Left ventricle myocardium inferior (tissue), 1 donor: ENCODE measurements around the gene GATAD2A. TPM values are rescaled to one million over a fixed set of nuclear protein-coding genes. Genes with fewer than 3 reads are reported as not detected.

Experiments used
- DNase-seq: peaks from one replicate; pipeline ENCODE4 v3.0.0-alpha.2; 2020
- H3K27ac ChIP-seq: fragments of 200-600 bp; replicated peaks from 2 replicates; pipeline ENCODE4 v1.8.0; 2021
- H3K27me3 ChIP-seq: fragments of 200-600 bp; 2 replicates; pipeline ENCODE4 v1.8.0; 2021; ENCODE audit warnings: low read depth
- H3K36me3 ChIP-seq: fragments of 200-600 bp; 2 replicates; pipeline ENCODE4 v1.8.0; 2021
- H3K4me1 ChIP-seq: fragments of 200-600 bp; 2 replicates; pipeline ENCODE4 v1.8.0; 2021
- H3K4me3 ChIP-seq: fragments of 200-600 bp; 2 replicates; pipeline ENCODE4 v1.8.0; 2021; ENCODE audit warnings: mild to moderate bottlenecking, moderate library complexity
- H3K9me3 ChIP-seq: fragments of 200-600 bp; replicated peaks from 2 replicates; pipeline ENCODE4 v1.8.0; 2021
- intact Hi-C: fragments of 100-400 bp; cut with micrococcal nuclease; formaldehyde crosslinking; loops from one replicate; pipeline ENCODE4 v1.11.0; 2022
- total RNA-seq: library from RNA; stranded (reverse); fragmentation: NEBNext Ultra II Directional; extraction: Animal tissue kit (Norgen Biotek cat#: 25700); gene quantifications from one replicate; pipeline ENCODE4 v1.2.1, GENCODE V29; 2021
- TF ChIP-seq, protein P1 (sequence below): fragments of 200-600 bp; IDR thresholded peaks from 2 replicates; pipeline ENCODE4 v1.8.0; 2021; ENCODE audit warnings: antibody characterized with exemption, mild to moderate bottlenecking, borderline replicate concordance
- donor health status: DM: no; HTN: yes; CAD: no; lungs with severe emphysema.

GATAD2A gene
- total RNA-seq, 1 donor from 2014 or later: 24.1 TPM

GRCh38 chr19:19423322-19423721 lies 17.8 kb downstream of the GATAD2A start:
- Histone ChIP-seq H3K4me1 (peaks cover 71% of the 10 kb centered on the region), H3K27ac (no peak overlapping the region), H3K9me3 (no peaks in the 10 kb centered on the region), H3K27me3 (no peaks in the 10 kb centered on the region), H3K4me3 (no peak overlapping the region), H3K36me3 (no peaks in the 10 kb centered on the region)
- DNase-seq: no peak
- TF ChIP-seq, protein P1, sequence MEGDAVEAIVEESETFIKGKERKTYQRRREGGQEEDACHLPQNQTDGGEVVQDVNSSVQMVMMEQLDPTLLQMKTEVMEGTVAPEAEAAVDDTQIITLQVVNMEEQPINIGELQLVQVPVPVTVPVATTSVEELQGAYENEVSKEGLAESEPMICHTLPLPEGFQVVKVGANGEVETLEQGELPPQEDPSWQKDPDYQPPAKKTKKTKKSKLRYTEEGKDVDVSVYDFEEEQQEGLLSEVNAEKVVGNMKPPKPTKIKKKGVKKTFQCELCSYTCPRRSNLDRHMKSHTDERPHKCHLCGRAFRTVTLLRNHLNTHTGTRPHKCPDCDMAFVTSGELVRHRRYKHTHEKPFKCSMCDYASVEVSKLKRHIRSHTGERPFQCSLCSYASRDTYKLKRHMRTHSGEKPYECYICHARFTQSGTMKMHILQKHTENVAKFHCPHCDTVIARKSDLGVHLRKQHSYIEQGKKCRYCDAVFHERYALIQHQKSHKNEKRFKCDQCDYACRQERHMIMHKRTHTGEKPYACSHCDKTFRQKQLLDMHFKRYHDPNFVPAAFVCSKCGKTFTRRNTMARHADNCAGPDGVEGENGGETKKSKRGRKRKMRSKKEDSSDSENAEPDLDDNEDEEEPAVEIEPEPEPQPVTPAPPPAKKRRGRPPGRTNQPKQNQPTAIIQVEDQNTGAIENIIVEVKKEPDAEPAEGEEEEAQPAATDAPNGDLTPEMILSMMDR: no peak
- intact Hi-C loops: no loop called here

DNA sequence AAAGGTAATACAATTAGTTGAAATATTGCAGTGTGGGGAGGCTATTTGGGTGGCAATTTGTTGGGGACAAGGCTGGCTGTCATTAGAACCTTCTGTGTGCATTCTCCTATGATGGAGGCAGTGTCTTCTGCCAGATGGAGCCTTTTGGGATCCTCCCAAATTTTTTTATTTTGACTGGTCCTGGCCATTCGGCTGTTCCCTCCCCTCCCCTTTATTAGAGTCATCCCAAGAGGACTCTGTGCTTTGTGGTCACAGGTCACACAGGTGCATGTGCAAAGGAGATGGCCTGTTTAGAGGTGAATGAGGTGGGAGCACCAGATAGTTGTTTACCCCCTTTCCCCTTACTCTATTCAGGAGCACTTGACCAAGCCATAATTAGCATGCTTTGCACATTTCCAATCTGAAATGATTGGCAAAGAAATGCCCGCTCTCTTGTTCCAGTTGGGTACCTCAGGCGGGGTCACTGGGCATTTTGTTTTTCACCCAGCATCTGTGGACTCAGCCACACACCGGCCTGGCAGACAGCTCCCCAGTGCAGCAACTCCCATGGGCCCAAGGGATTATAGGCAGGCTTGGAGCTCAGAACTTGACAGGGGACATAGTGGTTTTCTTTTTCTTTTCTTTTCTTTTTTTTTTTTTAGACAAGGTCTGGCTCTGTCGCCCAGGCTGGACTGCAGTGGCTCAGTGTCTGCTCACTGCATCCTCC lies 19.8 kb downstream of the GATAD2A start:
- Histone ChIP-seq H3K9me3 (no peaks in the 10 kb centered on the region), H3K27me3 (no peaks in the 10 kb centered on the region), H3K36me3 (no peaks in the 10 kb centered on the region), H3K4me1 (peaks cover 66% of the 10 kb centered on the region), H3K4me3 (no peak overlapping the region), H3K27ac (no peak overlapping the region)
- DNase-seq: no peak
- TF ChIP-seq, protein P1: no peak
- intact Hi-C loops: no loop called here

GRCh38 chr19:19426216-19426615 lies 20.7 kb downstream of the GATAD2A start:
- Histone ChIP-seq H3K9me3 (no peaks in the 10 kb centered on the region), H3K4me3 (no peak overlapping the region), H3K4me1 (peaks cover 63% of the 10 kb centered on the region), H3K36me3 (no peaks in the 10 kb centered on the region), H3K27me3 (no peaks in the 10 kb centered on the region), H3K27ac (no peak overlapping the region)
- intact Hi-C loops: no loop called here
- TF ChIP-seq, protein P1: no peak
- no peak for DNase-seq

DNA sequence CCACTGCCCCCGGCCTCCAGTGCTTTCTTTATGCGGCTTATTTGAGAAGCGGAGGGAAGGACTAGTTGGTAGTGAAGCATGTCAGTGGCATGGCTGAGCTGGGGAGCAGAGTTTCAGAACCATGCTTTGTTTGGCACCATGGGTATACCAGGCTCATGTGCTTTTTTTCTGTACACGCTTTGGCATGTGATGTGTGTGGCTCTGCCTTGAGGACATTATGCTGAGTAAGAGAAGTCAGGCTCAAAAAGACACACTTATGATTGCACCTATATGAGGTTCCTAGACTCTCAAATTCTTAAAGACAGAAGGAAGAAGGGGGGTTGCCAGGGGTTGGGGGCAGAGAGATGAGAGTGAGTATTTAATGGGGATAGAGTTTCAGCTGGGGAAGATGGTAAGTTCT lies 21.3 kb downstream of the GATAD2A start:
- H3K4me1 ChIP-seq: peaks cover 62% of the 10 kb centered on the region
- H3K4me3 ChIP-seq: no peak overlapping the region
- H3K27ac ChIP-seq: no peak overlapping the region
- no peaks in the 10 kb centered on the region for H3K27me3 ChIP-seq
- intact Hi-C loops: no loop called here
- H3K36me3 ChIP-seq: no peaks in the 10 kb centered on the region
- DNase-seq: no peak
- H3K9me3 ChIP-seq: no peaks in the 10 kb centered on the region
- TF ChIP-seq, protein P1: no peak

DNA sequence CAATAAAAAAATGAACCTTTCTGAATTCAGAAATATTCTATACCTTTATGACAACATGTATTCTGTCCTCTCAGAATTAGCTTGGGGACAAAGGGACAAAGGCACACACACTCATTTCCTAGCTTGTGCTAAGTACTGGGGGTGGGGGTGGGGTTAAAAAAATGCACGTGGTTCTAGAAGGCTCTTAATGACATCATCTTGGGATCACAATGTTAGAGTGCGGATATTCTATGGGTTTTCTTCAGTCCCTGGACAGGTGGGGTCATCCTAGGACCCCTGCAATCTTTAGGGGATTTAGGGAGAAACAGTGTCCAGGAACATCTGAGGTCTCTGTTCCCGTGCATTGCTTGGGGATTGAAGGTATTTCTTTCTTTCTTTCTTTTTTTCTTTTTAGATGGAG lies 21.8 kb downstream of the GATAD2A start:
- H3K36me3 ChIP-seq: no peaks in the 10 kb centered on the region
- no peaks in the 10 kb centered on the region for H3K9me3 ChIP-seq
- H3K27ac ChIP-seq: no peak overlapping the region
- TF ChIP-seq, protein P1: no peak
- no peak overlapping the region for H3K4me3 ChIP-seq
- H3K4me1 ChIP-seq: peaks cover 62% of the 10 kb centered on the region
- H3K27me3 ChIP-seq: no peaks in the 10 kb centered on the region
- intact Hi-C loops: no loop called here
- DNase-seq: no peak
